GM12878 (cell line): ENCODE results near the gene SCGB3A1. TPM values are rescaled to one million over a fixed set of nuclear protein-coding genes. Genes with fewer than 3 reads are reported as not detected.

Experiments used
- ATAC-seq: fragments of 200-7000 bp; cut with Tn5 transposase; 3 replicates; pipeline ENCODE4 v1.9.1; 2020; ENCODE audit warnings: mild to moderate bottlenecking, moderate library complexity
- BruUV-seq: library from RNA; stranded (reverse); fragments of 400-500 nt; replicated peaks from 2 replicates; lab custom pipeline; 2021; lab: Mats Ljungman, UMichigan
- CTCF ChIA-PET: fragments of 300-600 bp; sonication (Branson Sonifier 250); formaldehyde crosslinking; extraction: SDS; loops from one replicate; lab custom pipeline; 2021; ENCODE audit warnings: inconsistent platforms; lab: Yijun Ruan, JAX
- POLR2A ChIA-PET: fragments of 350-600 bp; formaldehyde crosslinking; extraction: SDS; loops from one replicate; lab custom pipeline; 2021; ENCODE audit warnings: inconsistent platforms; lab: Charles Lee
- RAD21 ChIA-PET: fragments of 300-600 bp; sonication (Branson Sonifier 250); formaldehyde crosslinking; loops from one replicate; lab custom pipeline; 2023; ENCODE audit warnings: antibody characterized with exemption; ENCODE audit not compliant: unreplicated experiment; lab: Charles Lee
- SMC1A ChIA-PET: fragments of 300-600 bp; sonication (Branson Sonifier 250); formaldehyde crosslinking; loops from one replicate; lab custom pipeline; 2023; ENCODE audit not compliant: unreplicated experiment, uncharacterized antibody; lab: Charles Lee
- DNase-seq: peaks from one replicate; pipeline ENCODE4 v3.0.0-alpha.2; 2011; ENCODE audit warnings: low read depth, low spot score
- FAIRE-seq: peaks from 3 replicates; lab custom pipeline; 2011; peaks lifted over from hg19 to GRCh38; lab: Jason Lieb, UNC
- H2AFZ ChIP-seq: 2 replicates; pipeline ENCODE4 v1.6.0; 2011; ENCODE audit warnings: low read depth, low read length, control low read depth; ENCODE audit not compliant: control insufficient read depth
- H3K27ac ChIP-seq: 2 replicates; pipeline ENCODE4 v1.5.1; 2011; ENCODE audit warnings: control low read depth; ENCODE audit not compliant: control insufficient read depth, insufficient read depth
- H3K27me3 ChIP-seq, 2 experiments: replicated peaks in 1 of 2; 2 replicates each; pipeline versions ENCODE4 v1.6.0 to v1.6.1; 2011; ENCODE audit warnings: low read length in 1 of 2; ENCODE audit not compliant: control insufficient read depth in 2 of 2, insufficient read depth in 2 of 2
- H3K36me3 ChIP-seq, 2 experiments: 2 replicates each; pipeline ENCODE4 v1.5.1; 2011; ENCODE audit warnings: low read length in 1 of 2; ENCODE audit not compliant: control insufficient read depth in 2 of 2, insufficient read depth in 2 of 2
- H3K4me1 ChIP-seq: 2 replicates; pipeline ENCODE4 v1.6.1; 2011; ENCODE audit warnings: mild to moderate bottlenecking, low read length, moderate library complexity, mixed read lengths; ENCODE audit not compliant: control insufficient read depth, insufficient read depth
- H3K4me2 ChIP-seq: 2 replicates; pipeline ENCODE4 v1.6.0; 2011; ENCODE audit warnings: control low read depth; ENCODE audit not compliant: control insufficient read depth, insufficient read depth
- H3K4me3 ChIP-seq: fragments of 200-600 bp; sonication (generic); 2 replicates; pipeline ENCODE4 v1.5.1; 2016
- H3K79me2 ChIP-seq: 2 replicates; pipeline ENCODE4 v1.6.0; 2011; ENCODE audit warnings: low read length; ENCODE audit not compliant: control insufficient read depth, insufficient read depth
- H3K9ac ChIP-seq: 2 replicates; pipeline ENCODE4 v1.8.0; 2011; ENCODE audit warnings: low read length, control low read depth, mixed read lengths; ENCODE audit not compliant: control insufficient read depth, insufficient read depth
- H3K9me3 ChIP-seq: replicated peaks from 3 replicates; pipeline ENCODE4 v1.5.1; 2011; ENCODE audit warnings: mild to moderate bottlenecking, low read length; ENCODE audit not compliant: control insufficient read depth, insufficient read depth
- H4K20me1 ChIP-seq: 2 replicates; pipeline ENCODE4 v1.6.0; 2011; ENCODE audit not compliant: control insufficient read depth, insufficient read depth
- EED ChIP-seq: sonication (generic); IDR thresholded peaks from 2 replicates; pipeline ENCODE4 v1.6.1; 2016; ENCODE audit warnings: antibody characterized with exemption, low read depth
- KDM1A ChIP-seq: fragments of 200-600 bp; sonication (generic); IDR thresholded peaks from 2 replicates; pipeline ENCODE4 v1.6.1; 2016; ENCODE audit warnings: borderline replicate concordance
- LARP7 ChIP-seq: fragments of 450-650 bp; IDR thresholded peaks from 2 replicates; pipeline ENCODE4 v1.6.1; 2017; ENCODE audit warnings: mild to moderate bottlenecking
- MEF2A ChIP-seq: IDR thresholded peaks from 2 replicates; pipeline ENCODE4 v1.6.1; 2011; ENCODE audit warnings: low read depth, mild to moderate bottlenecking, low read length, moderate library complexity; ENCODE audit not compliant: insufficient read depth
- MTA2 ChIP-seq: fragments of 450-650 bp; IDR thresholded peaks from 2 replicates; pipeline ENCODE4 v1.6.1; 2016; ENCODE audit warnings: low read depth, mild to moderate bottlenecking, moderate library complexity
- NFYB ChIP-seq: IDR thresholded peaks from 2 replicates; pipeline ENCODE4 v1.6.1; 2011; ENCODE audit warnings: low read depth, mild to moderate bottlenecking, low read length, improper control_type of control experiment, moderate library complexity; ENCODE audit not compliant: insufficient read depth
- RCOR1 ChIP-seq: conservative IDR thresholded peaks from 2 replicates; pipeline ENCODE4 v1.6.1; 2012; ENCODE audit warnings: low read depth, low read length, improper control_type of control experiment
- STAT3 ChIP-seq: IDR thresholded peaks from 2 replicates; pipeline ENCODE4 v1.6.1; 2011; ENCODE audit warnings: low read depth, low read length, improper control_type of control experiment
- TAF1 ChIP-seq: IDR thresholded peaks from 2 replicates; pipeline ENCODE4 v1.6.1; 2011; ENCODE audit warnings: mild to moderate bottlenecking, low read depth, low read length, borderline replicate concordance
- ZNF622 ChIP-seq: fragments of 450-650 bp; IDR thresholded peaks from 2 replicates; pipeline ENCODE4 v1.6.1; 2017; ENCODE audit warnings: mild to moderate bottlenecking, inconsistent platforms
- WGBS: methylation state at CpG from one replicate; pipeline ENCODE4 v1.1.6; 2016; ENCODE audit warnings: low lambda C conversion rate; ENCODE audit not compliant: insufficient replicate concordance, insufficient coverage; ENCODE audit errors: missing lambda C conversion rate; 5-methylcytosine and 5-hydroxymethylcytosine counted together
- in situ Hi-C: fragments of 300-500 bp; cut with MboI; formaldehyde crosslinking; loops from 9 replicates; pipeline ENCODE4 v1.14.3; 2018; ENCODE audit warnings: mixed read lengths
- intact Hi-C: fragments of 100-400 bp; cut with micrococcal nuclease; formaldehyde crosslinking; loops from one replicate; pipeline ENCODE4 v1.14.2; 2022; ENCODE audit not compliant: unreplicated experiment
- polyA plus RNA-seq, 11 experiments: library from polyadenylated mRNA; depleted of rRNA in 4 of 11; unstranded in 6 of 11; stranded (reverse) in 5 of 11; fragments of >200 nt; fragmentation: Nextera tagmentation in 4 of 11; fragmentation: Illumina TruSeq in 1 of 11; extraction: Ambion mirVana in 4 of 11; extraction: Trizol in 1 of 11; gene quantifications; 1 replicate in 1 of 11; 2 replicates in 10 of 11; pipeline versions ENCODE4 v1.2.1 to v1.2.3, GENCODE V29; 2011 to 2016; ENCODE audit warnings: inconsistent platforms in 2 of 11, missing spikeins in 2 of 11, low read depth in 1 of 11
- total RNA-seq, 4 experiments: library from RNA; depleted of rRNA in 3 of 4; stranded (reverse); fragments of >200 nt in 3 of 4; fragmentation: Illumina TruSeq in 1 of 4; extraction: Trizol in 1 of 4; gene quantifications; 2 replicates each; pipeline versions ENCODE4 v1.2.1 to v1.2.3, GENCODE V29; 2013 to 2021
- TF ChIP-seq, protein P1 (sequence below): IDR thresholded peaks from 2 replicates; pipeline ENCODE4 v1.6.1; 2012; ENCODE audit warnings: low read depth, low read length, improper control_type of control experiment
- TF ChIP-seq, protein P2 (sequence below): IDR thresholded peaks from 2 replicates; pipeline ENCODE4 v1.6.1; 2012; ENCODE audit warnings: mild to moderate bottlenecking, low read depth, low read length
- TF ChIP-seq, protein P3 (sequence below): fragments of 450-650 bp; formaldehyde crosslinking; IDR thresholded peaks from 2 replicates; pipeline ENCODE4 v1.5.0; 2022; ENCODE audit warnings: mild to moderate bottlenecking, missing genetic modification characterization

The SCGB3A1 gene
- total and polyA plus RNA-seq, 10 of the 15 experiments (the other 5 are each of a cell fraction or from before 2014, with no cell fraction given): 0.46 TPM; not detected in 9

DNA sequence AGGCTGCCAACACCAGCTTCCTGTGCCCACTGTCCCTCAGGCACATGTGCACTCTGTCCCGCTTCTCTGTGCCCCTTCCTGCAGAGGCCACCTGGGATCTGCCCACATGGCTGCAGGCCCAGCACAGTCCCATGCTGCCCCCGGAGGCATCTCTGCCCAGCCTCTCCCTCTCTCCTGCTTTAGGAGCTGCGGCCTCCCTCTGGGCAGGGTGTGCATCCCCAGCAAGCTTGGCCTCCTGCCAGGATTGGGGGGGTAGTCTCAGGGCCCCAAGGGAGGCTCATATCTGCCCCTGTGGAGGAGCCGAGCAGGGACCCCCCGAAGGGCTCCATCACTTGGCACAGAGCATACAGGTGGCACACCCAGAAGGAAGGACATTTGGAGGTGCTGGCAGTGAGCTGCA lies 33.3 kb upstream of the SCGB3A1 start:
- no peak overlapping the region for H3K4me3 ChIP-seq
- no peaks in the 10 kb centered on the region for H3K79me2 ChIP-seq
- H4K20me1 ChIP-seq: no peaks in the 10 kb centered on the region
- ChIA-PET SMC1A (no interaction called here), RAD21 (interaction anchor here (0.7 kb wide), 1 partner anchor 584 kb away, joined by 3 read pairs; no protein-coding TSS in a partner anchor), POLR2A (no interaction called here), CTCF (no interaction called here)
- no peak for DNase-seq
- in situ Hi-C loops: no loop called here
- TF ChIP-seq, protein P1, sequence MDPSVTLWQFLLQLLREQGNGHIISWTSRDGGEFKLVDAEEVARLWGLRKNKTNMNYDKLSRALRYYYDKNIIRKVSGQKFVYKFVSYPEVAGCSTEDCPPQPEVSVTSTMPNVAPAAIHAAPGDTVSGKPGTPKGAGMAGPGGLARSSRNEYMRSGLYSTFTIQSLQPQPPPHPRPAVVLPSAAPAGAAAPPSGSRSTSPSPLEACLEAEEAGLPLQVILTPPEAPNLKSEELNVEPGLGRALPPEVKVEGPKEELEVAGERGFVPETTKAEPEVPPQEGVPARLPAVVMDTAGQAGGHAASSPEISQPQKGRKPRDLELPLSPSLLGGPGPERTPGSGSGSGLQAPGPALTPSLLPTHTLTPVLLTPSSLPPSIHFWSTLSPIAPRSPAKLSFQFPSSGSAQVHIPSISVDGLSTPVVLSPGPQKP: no peak
- TF ChIP-seq ZNF622 (no peak), NFYB (no peak), STAT3 (no peak), RCOR1 (no peak), TAF1 (no peak), LARP7 (no peak), EED (no peak), MTA2 (no peak), KDM1A (no peak), MEF2A (no peak)
- TF ChIP-seq, protein P2, sequence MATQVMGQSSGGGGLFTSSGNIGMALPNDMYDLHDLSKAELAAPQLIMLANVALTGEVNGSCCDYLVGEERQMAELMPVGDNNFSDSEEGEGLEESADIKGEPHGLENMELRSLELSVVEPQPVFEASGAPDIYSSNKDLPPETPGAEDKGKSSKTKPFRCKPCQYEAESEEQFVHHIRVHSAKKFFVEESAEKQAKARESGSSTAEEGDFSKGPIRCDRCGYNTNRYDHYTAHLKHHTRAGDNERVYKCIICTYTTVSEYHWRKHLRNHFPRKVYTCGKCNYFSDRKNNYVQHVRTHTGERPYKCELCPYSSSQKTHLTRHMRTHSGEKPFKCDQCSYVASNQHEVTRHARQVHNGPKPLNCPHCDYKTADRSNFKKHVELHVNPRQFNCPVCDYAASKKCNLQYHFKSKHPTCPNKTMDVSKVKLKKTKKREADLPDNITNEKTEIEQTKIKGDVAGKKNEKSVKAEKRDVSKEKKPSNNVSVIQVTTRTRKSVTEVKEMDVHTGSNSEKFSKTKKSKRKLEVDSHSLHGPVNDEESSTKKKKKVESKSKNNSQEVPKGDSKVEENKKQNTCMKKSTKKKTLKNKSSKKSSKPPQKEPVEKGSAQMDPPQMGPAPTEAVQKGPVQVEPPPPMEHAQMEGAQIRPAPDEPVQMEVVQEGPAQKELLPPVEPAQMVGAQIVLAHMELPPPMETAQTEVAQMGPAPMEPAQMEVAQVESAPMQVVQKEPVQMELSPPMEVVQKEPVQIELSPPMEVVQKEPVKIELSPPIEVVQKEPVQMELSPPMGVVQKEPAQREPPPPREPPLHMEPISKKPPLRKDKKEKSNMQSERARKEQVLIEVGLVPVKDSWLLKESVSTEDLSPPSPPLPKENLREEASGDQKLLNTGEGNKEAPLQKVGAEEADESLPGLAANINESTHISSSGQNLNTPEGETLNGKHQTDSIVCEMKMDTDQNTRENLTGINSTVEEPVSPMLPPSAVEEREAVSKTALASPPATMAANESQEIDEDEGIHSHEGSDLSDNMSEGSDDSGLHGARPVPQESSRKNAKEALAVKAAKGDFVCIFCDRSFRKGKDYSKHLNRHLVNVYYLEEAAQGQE: no peak
- TF ChIP-seq, protein P3, sequence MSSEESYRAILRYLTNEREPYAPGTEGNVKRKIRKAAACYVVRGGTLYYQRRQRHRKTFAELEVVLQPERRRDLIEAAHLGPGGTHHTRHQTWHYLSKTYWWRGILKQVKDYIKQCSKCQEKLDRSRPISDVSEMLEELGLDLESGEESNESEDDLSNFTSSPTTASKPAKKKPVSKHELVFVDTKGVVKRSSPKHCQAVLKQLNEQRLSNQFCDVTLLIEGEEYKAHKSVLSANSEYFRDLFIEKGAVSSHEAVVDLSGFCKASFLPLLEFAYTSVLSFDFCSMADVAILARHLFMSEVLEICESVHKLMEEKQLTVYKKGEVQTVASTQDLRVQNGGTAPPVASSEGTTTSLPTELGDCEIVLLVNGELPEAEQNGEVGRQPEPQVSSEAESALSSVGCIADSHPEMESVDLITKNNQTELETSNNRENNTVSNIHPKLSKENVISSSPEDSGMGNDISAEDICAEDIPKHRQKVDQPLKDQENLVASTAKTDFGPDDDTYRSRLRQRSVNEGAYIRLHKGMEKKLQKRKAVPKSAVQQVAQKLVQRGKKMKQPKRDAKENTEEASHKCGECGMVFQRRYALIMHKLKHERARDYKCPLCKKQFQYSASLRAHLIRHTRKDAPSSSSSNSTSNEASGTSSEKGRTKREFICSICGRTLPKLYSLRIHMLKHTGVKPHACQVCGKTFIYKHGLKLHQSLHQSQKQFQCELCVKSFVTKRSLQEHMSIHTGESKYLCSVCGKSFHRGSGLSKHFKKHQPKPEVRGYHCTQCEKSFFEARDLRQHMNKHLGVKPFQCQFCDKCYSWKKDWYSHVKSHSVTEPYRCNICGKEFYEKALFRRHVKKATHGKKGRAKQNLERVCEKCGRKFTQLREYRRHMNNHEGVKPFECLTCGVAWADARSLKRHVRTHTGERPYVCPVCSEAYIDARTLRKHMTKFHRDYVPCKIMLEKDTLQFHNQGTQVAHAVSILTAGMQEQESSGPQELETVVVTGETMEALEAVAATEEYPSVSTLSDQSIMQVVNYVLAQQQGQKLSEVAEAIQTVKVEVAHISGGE (CRISPR knock-in tag): no peak
- no peaks in the 10 kb centered on the region; a peak in 2 of 4 replicates for H3K27me3 ChIP-seq
- no TSS peak for BruUV-seq
- H3K4me1 ChIP-seq: no peaks in the 10 kb centered on the region
- no peak overlapping the region for H3K27ac ChIP-seq
- FAIRE-seq: no peak
- no peak overlapping the region for H3K9ac ChIP-seq
- no peak for ATAC-seq
- 33% methylated on average over 5 of the region's 5 CpGs for WGBS
- H3K36me3 ChIP-seq: no peaks in the 10 kb centered on the region
- intact Hi-C loops: no loop called here
- H3K4me2 ChIP-seq: no peak overlapping the region
- no peaks in the 10 kb centered on the region for H3K9me3 ChIP-seq
- no peak overlapping the region for H2AFZ ChIP-seq
